ENCODE results near the gene VPS4A. TPM values are rescaled to one million over a fixed set of nuclear protein-coding genes. Genes with fewer than 3 reads are reported as not detected.
"Not testable (repeated sequence)": the region's sequence is repeated elsewhere in the genome, so short reads cannot be mapped to it uniquely, and the experiment has no call there.

VPS4A gene
- total RNA-seq, 1 experiment from 2014 or later = 42.2 TPM

DNA sequence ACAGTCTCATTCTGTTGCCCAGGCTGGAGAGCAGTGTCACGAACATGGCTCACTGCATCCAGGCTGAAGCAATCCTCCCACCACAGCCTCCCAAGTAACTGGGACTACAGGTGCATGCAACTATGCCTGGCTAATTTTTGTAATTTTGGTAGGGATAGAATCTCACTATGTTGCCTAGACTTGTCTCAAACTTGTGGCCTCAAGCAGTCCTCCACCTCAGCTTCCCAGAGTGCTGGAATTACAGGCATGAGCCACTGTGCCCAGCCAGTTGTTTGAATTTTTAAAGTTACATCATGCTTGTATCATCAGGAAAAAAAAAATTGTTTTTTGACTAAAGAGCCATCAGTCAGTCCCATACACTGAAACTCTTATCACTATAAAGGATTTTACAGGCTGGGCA lies 17.1 kb upstream of the VPS4A start:
- ATAC-seq = no peak
- ChIA-PET POLR2A (no interaction called here), CTCF (no interaction called here), RAD21 (ENCODE audit: low non-redundant PET in 1 of 2, low total read pairs in 2 of 2, uncharacterized antibody in 2 of 2, unreplicated experiment in 2 of 2) (no interaction called here)
- H3K36me3 ChIP-seq (ENCODE audit: control insufficient read depth in 1 of 2, insufficient read depth in 2 of 2, low read length in 2 of 2) = no peaks in the 10 kb centered on the region
- no peaks in the 10 kb centered on the region for H3K27me3 ChIP-seq (ENCODE audit: insufficient read depth, low read length)
- no peaks in the 10 kb centered on the region for H3K4me1 ChIP-seq (ENCODE audit: control insufficient read depth in 1 of 2, insufficient read depth in 2 of 2, low read length in 2 of 2)
- no peak overlapping the region for H3K27ac ChIP-seq (ENCODE audit: low read depth, low read length)
- no peaks in the 10 kb centered on the region for H3K79me2 ChIP-seq (ENCODE audit: insufficient read depth, low read length)
- H3K4me3 ChIP-seq (replicated peaks in 1 of 2; ENCODE audit: low read depth in 1 of 2, low read length in 2 of 2) = no peak overlapping the region
- H3K9me2 ChIP-seq (ENCODE audit: insufficient read depth) = no peaks in the 10 kb centered on the region
- TF ChIP-seq SP1 (IDR thresholded peaks at IDR 0.05; ENCODE audit: low read depth) (no peak), POLR2A (IDR thresholded peaks at IDR 0.05; ENCODE audit: borderline replicate concordance, extremely low read depth, insufficient read depth, insufficient read length) (no peak)
- H3K9ac ChIP-seq (ENCODE audit: low read length) = no peak overlapping the region
- no peak overlapping the region for H2AFZ ChIP-seq (ENCODE audit: low read depth, low read length, poor library complexity, severe bottlenecking)
- no peak overlapping the region for H3K4me2 ChIP-seq (ENCODE audit: low read length)
- H3K9me3 ChIP-seq (ENCODE audit: control insufficient read depth in 1 of 2, insufficient read depth in 1 of 2, low read depth in 1 of 2, low read length in 2 of 2) = no peaks in the 10 kb centered on the region
- no TSS peak for BruUV-seq (replicated peaks)
- intact Hi-C loops (cut with micrococcal nuclease) = no loop called here
- H4K20me1 ChIP-seq (ENCODE audit: insufficient read depth) = no peaks in the 10 kb centered on the region; the same call in 1 of the 2 replicates
- DNase-seq (ENCODE audit: low read depth, low spot score) = no peak

DNA sequence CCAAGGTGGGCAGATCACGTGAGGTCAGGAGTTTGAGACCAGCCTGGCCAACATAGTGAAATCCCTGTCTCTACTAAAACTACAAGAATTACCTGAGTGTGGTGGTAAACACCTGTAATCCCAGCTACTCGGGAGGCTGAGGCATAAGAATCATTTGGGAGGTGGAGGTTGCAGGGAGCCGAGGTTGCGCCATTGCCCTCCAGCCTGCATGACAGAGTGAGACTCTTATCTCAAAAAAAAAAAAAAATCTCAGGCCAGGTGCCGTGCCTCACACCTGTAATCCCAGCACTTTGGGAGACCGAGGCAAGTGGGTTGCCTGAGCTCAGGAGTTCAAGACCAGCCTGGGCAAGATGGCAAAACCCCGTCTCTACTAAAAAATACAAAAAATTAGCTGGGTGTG lies 14.4 kb upstream of the VPS4A start:
- intact Hi-C loops (cut with micrococcal nuclease); H2AFZ ChIP-seq (ENCODE audit: low read depth, low read length, poor library complexity, severe bottlenecking); H4K20me1 ChIP-seq (ENCODE audit: insufficient read depth); H3K9me3 ChIP-seq (ENCODE audit: control insufficient read depth in 1 of 2, insufficient read depth in 1 of 2, low read depth in 1 of 2, low read length in 2 of 2); H3K9me2 ChIP-seq (ENCODE audit: insufficient read depth); H3K27me3 ChIP-seq (ENCODE audit: insufficient read depth, low read length); ATAC-seq; H3K79me2 ChIP-seq (ENCODE audit: insufficient read depth, low read length); H3K4me2 ChIP-seq (ENCODE audit: low read length); H3K4me3 ChIP-seq (replicated peaks in 1 of 2; ENCODE audit: low read depth in 1 of 2, low read length in 2 of 2); DNase-seq (ENCODE audit: low read depth, low spot score); H3K9ac ChIP-seq (ENCODE audit: low read length); H3K27ac ChIP-seq (ENCODE audit: low read depth, low read length); POLR2A ChIA-PET; BruUV-seq (replicated peaks); H3K4me1 ChIP-seq (ENCODE audit: control insufficient read depth in 1 of 2, insufficient read depth in 2 of 2, low read length in 2 of 2); RAD21 ChIA-PET (ENCODE audit: low non-redundant PET in 1 of 2, low total read pairs in 2 of 2, uncharacterized antibody in 2 of 2, unreplicated experiment in 2 of 2): not testable (repeated sequence)
- H3K36me3 ChIP-seq (ENCODE audit: control insufficient read depth in 1 of 2, insufficient read depth in 2 of 2, low read length in 2 of 2) = peaks cover 0 to 13% of the 10 kb centered on the region in 2 experiments; a peak in 2 of 4 replicates
- CTCF ChIA-PET = interaction anchor here (0.6 kb wide), 1 partner anchor 135 kb away, joined by 3 read pairs; no protein-coding TSS in a partner anchor

DNA sequence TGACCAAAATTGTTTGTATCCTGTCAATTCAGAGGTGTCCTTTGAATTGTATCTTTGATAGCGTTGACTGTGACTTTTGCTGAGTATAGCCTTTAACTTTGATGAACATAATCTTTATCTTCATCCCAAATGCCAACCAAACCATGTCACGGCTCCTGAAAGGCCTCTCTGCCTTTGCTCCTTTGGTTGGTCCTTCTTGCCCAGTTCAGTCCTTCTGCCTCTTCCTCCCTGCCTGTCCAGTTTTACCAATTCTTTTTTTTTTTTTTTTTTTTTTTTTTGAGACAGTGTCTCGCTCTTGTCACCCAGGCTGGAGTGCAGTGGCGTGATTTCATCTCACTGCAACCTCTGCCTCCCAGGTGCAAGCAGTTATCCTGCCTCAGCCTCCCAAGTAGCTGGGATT lies 12.9 kb upstream of the VPS4A start:
- no peaks in the 10 kb centered on the region for H3K27me3 ChIP-seq (ENCODE audit: insufficient read depth, low read length)
- H2AFZ ChIP-seq (ENCODE audit: low read depth, low read length, poor library complexity, severe bottlenecking) = no peak overlapping the region
- ChIA-PET CTCF (no interaction called here), RAD21 (ENCODE audit: low non-redundant PET in 1 of 2, low total read pairs in 2 of 2, uncharacterized antibody in 2 of 2, unreplicated experiment in 2 of 2) (no interaction called here), POLR2A (no interaction called here)
- no peaks in the 10 kb centered on the region for H3K4me1 ChIP-seq (ENCODE audit: control insufficient read depth in 1 of 2, insufficient read depth in 2 of 2, low read length in 2 of 2)
- intact Hi-C loops (cut with micrococcal nuclease) = no loop called here
- peaks cover 0 to 13% of the 10 kb centered on the region in 2 experiments; a peak in 2 of 4 replicates for H3K36me3 ChIP-seq (ENCODE audit: control insufficient read depth in 1 of 2, insufficient read depth in 2 of 2, low read length in 2 of 2)
- no peaks in the 10 kb centered on the region for H3K79me2 ChIP-seq (ENCODE audit: insufficient read depth, low read length)
- no TSS peak for BruUV-seq (replicated peaks)
- no peaks in the 10 kb centered on the region for H3K9me2 ChIP-seq (ENCODE audit: insufficient read depth)
- no peak overlapping the region for H3K9ac ChIP-seq (ENCODE audit: low read length)
- H3K4me3 ChIP-seq (replicated peaks in 1 of 2; ENCODE audit: low read depth in 1 of 2, low read length in 2 of 2) = no peak overlapping the region
- H3K9me3 ChIP-seq (ENCODE audit: control insufficient read depth in 1 of 2, insufficient read depth in 1 of 2, low read depth in 1 of 2, low read length in 2 of 2) = no peaks in the 10 kb centered on the region
- no peak overlapping the region for H3K4me2 ChIP-seq (ENCODE audit: low read length)
- ATAC-seq (no peak), DNase-seq (ENCODE audit: low read depth, low spot score) (no peak)
- H4K20me1 ChIP-seq (ENCODE audit: insufficient read depth) = no peaks in the 10 kb centered on the region
- H3K27ac ChIP-seq (ENCODE audit: low read depth, low read length) = no peak overlapping the region
- TF ChIP-seq CEBPB (IDR thresholded peaks at IDR 0.05; ENCODE audit: low read depth) (no peak), ZNF274 (IDR thresholded peaks at IDR 0.05; ENCODE audit: low read depth, low read length) (no peak), SP1 (IDR thresholded peaks at IDR 0.05; ENCODE audit: low read depth) (no peak), SIN3A (IDR thresholded peaks at IDR 0.05; ENCODE audit: low read depth) (no peak), TCF7L2 (IDR thresholded peaks at IDR 0.05; ENCODE audit: borderline replicate concordance, extremely low read depth, insufficient read depth, insufficient read length) (no peak), JUND (IDR thresholded peaks at IDR 0.05) (no peak)
- TF ChIP-seq, protein P1, sequence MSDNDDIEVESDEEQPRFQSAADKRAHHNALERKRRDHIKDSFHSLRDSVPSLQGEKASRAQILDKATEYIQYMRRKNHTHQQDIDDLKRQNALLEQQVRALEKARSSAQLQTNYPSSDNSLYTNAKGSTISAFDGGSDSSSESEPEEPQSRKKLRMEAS (IDR thresholded peaks at IDR 0.05) = no peak
- TF ChIP-seq, protein P2, sequence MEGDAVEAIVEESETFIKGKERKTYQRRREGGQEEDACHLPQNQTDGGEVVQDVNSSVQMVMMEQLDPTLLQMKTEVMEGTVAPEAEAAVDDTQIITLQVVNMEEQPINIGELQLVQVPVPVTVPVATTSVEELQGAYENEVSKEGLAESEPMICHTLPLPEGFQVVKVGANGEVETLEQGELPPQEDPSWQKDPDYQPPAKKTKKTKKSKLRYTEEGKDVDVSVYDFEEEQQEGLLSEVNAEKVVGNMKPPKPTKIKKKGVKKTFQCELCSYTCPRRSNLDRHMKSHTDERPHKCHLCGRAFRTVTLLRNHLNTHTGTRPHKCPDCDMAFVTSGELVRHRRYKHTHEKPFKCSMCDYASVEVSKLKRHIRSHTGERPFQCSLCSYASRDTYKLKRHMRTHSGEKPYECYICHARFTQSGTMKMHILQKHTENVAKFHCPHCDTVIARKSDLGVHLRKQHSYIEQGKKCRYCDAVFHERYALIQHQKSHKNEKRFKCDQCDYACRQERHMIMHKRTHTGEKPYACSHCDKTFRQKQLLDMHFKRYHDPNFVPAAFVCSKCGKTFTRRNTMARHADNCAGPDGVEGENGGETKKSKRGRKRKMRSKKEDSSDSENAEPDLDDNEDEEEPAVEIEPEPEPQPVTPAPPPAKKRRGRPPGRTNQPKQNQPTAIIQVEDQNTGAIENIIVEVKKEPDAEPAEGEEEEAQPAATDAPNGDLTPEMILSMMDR (IDR thresholded peaks at IDR 0.05 in 2 of 3, conservative IDR thresholded peaks at IDR 0.05 in 1 of 3; ENCODE audit: borderline replicate concordance in 1 of 3, insufficient read depth in 1 of 3, low read depth in 2 of 3, low read length in 2 of 3) = no peak

Measured in HCT116 (cell line).